COLO829 (cell line): ENCODE data around the gene OR10G7.
"Not testable (repeated sequence)": the region's sequence is repeated elsewhere in the genome, so short reads cannot be mapped to it uniquely, and the experiment has no call there.

Experiments used
- DNase-seq: peaks from one replicate; pipeline ENCODE4 v3.0.0; 2012; ENCODE audit warnings: low spot score

Gene OR10G7

GRCh38 chr11:124039557-124039956 is 1.6 kb downstream of the OR10G7 start:
- no peak for DNase-seq

- no peak for DNase-seq
Observed at GRCh38 chr11:124036666-124037065, 4.5 kb downstream of the OR10G7 start.

GRCh38 chr11:124026498-124026897 is 14.6 kb downstream of the OR10G7 start, which contains the start of gene OR10G8:
Gene OR10G8, plus strand, starts transcription at chr11:124026798. Its CDS starts 2,825 bp downstream, at chr11:124029623.
- DNase-seq: no peak

- not testable (repeated sequence) for DNase-seq
Observed at GRCh38 chr11:124015837-124016236, 25.3 kb downstream of the OR10G7 start.

- no peak for DNase-seq
Observed at GRCh38 chr11:124012697-124013096, 28.4 kb downstream of the OR10G7 start, which contains the start of gene OR10G4. Gene OR10G4, plus strand, starts transcription at chr11:124012997. Its CDS starts 2,578 bp downstream, at chr11:124015575.

- no peak for DNase-seq
Observed at GRCh38 chr11:123995119-123995518, 46.0 kb downstream of the OR10G7 start, which contains the start of gene OR10G6. Gene OR10G6, minus strand, starts transcription at chr11:123995161. Its CDS starts 0 bp downstream, at chr11:123995161.
